NCI-H2171 treated with DMSO at 0.1 percent for 48 hours (cell line): ENCODE results near the gene PCCA.
A peak's percentile ranks its signal among the peaks of the same experiment; 100 is the strongest.
"Not testable (repeated sequence)": the region's sequence is repeated elsewhere in the genome, so short reads cannot be mapped to it uniquely, and the experiment has no call there.

Experiments used
- DNase-seq: peaks from one replicate; lab custom pipeline; 2025; lab: John Stamatoyannopoulos, UW

The PCCA gene

DNA sequence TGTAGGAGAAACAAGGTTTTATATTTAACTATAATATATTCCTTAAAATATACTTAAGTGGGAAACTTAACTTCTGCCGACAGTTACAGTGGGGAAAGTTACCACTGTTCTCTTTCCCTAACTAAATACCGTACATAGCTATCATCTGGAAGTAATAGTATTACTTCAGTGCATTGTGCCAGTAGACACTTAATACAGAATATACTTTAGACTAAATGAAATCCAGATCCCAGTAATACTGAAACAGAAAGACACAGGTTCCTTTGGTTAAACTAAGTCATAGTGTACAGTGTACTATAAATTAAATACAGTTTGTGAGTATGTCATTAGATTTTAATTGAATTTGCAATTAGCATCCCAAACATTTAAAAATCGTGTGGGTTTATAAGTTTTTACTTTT, 107.5 kb downstream of the PCCA start:
- no peak for DNase-seq

DNA sequence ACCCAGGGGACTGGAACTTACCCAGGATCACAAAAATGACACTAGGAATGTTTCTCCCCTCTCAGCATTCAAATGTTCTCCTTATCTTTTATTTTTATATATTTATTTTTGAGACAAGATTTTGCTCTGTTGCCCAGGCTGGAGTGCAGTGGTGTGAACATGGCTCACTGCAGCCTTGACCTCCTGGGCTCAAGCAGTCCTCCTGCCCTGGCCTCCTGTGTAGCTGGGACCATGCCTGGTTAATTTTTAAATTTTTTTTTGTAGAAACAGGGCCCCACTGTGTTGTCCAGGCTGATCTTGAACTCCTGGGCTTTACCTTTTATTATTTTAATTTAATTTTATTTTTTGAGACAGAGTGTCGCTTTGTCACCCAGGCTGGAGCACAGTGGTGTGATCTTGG, 108.2 kb downstream of the PCCA start:
- DNase-seq: no peak

DNA sequence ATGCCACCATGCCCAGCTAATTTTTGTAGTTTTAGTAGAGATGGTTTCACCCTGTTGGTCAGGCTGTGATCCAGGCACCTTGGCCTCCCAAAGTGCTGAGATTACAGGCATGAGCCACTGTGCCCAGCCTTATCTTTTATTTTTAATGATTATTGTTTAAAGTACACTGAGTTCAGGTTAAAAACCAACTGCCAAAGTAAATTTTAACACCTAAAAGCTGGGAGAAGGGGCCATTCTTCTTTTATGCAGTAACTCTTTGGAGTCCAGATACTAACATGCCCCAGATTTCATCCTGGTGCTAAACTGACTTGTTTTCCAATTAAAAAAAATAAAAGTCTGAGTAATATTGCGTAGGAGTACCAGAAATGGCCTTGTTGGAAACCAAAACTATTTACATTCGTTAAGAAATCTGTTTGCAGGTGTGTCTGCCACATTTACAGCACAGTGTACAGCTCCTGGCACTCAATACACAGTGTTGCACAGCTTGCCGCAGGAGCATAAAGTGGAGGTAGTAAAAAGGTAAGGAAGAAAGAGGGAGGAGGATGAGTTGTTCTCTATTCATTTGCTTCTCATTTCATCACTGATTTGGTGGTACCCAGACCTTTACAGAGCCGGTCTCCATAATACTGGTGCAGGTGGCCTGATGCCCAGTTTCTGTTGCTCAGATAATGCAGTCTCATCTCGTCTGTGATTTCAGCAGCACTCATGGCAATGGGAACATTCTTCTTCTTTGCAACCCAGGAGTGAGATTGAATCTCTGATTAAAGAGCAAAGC, 108.9 kb downstream of the PCCA start:
- DNase-seq: no peak

DNA sequence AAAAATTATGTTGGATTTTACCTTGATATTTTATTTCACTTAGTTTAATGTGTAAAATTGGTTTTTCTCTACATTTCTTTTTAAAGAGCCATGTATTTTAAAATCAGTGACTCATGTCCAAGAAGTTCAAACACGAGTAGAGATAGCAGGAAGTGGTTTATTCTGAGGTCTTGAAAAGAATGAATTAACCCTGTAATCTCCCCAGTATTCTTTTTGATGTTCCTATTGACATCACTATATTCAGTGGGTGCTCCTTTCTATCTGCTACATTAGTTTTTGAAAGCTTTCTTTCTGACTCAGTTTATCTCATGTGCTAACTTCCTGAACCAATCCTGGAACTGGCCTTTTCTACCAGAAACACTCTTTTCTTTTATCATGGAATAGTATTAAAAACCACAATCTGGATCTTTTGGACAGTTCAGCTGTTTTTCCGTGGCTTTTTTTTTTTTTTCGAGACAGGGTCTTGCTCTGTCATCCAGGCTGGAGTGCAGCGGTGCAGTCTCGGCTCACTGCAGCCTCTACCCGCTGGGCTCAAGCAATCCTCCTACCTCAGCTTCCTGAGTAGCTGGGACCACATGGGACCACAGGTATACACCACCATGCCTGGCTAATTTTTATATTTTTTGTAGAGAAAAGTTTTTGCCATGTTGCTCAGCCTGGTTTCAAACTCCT, 114.9 kb downstream of the PCCA start:
- no peak for DNase-seq

DNA sequence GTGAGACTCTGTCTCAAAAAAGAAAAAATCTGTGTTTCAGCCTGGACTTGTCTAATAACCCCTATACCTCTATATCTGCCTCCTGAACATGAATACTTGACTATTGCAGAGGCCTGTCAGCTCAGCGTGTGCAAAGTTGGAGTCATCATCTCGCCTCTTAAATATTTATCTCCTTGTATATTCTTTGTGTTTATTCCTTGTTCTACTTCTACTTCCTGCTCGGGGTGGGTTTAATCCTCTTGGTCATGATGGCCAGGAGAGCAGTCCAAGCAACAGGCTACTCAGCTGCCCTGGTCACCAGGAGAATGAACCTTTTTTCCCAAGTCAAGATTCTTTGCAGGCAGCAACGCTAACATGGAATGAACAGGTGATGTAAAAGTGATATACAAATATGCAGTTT, 119.1 kb downstream of the PCCA start:
- no peak for DNase-seq

DNA sequence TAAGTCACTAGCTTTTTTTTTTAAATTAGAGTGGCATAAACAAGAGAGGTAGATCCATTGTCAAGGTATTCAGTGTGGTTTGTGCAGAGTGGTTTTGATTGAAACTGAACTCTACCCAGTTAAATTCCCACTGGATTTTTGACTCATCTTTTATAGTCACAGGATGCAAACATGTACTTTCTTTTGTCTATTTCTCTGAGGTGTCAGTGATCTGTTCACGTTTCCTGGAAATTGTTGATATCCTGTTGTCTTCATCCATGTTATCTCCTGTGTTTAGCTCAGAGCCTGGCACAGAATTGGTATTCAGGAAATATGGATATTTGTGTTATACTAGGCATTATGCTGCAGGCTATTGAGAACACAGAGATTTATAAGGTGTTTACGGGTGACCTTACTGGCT, 119.7 kb downstream of the PCCA start:
- no peak for DNase-seq

DNA sequence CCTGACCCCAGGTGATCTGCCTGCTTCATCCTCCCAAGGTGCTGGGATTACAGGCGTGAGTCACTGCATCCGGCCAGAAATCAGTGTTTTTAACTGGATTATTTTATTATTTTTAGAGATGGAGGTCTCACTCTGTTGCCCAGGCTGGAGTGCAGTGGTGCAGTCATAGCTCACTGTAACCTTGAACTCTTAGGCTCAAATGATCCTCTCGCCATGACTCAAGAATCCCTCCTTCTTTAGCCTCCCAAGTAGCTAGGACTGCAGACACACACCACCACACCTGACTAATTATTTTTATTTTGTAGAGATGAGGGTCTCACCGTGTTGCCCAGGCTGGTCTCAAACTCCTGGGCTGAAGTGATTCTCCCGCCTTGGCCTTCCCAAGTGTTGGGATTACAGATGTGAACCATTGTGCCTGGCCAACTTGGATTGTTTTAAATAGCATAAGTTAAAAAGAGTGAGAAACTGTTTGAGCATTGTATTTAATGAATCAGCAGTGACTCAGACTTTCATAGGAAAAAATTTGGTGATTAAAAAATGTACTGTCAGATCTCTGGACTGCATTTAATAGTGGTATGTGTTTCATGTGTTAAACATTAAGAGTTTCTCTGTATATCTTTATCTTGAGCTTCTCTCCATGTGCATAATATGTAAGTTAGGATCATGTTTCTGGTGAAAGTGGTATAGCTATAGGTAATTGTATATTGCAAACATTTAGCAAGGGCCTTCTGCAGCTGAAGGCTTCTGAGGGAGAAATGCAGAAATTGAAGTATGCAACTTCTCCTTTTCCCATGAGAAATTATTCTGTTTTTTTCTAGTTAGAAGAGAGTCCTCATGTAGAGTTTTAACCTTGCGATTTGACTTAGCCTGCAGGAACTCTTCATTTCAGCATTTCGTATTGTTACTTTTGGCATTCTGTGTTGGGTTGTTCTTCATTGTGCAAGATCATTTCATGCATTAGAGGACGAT, 121.2 kb downstream of the PCCA start:
- no peak for DNase-seq

DNA sequence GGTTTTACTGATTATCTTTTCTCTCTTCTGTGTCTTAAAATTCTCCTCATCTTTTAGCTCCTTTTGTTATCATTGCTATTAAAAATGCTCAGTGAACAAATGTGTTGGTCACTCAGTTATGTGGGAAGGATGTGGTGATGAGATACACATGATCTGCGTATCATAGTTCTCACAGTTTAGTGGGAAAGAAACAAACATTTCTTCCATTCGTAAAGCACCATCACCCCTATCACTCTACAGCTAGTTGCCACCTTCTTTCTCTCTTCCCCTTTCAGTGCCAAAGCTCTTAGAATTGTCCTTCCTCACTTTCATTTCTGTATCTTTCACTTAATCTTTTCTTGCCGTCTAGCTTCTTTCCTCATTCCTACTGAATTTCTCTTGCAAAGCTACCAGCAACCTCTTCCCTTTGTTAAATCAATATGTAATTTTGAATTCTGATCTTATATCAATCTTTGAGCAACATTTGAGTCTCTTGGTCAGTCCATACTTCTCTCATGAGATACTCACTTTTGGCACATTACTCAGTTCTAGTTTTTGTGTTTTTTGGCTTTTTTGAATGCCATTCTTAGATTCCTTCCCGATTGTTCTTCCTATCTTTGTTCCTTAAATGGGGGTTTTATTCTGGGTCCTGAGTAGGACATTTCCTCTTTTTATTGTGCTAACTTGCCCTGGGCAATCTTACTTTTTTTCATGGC, 122.3 kb downstream of the PCCA start:
- DNase-seq: no peak

DNA sequence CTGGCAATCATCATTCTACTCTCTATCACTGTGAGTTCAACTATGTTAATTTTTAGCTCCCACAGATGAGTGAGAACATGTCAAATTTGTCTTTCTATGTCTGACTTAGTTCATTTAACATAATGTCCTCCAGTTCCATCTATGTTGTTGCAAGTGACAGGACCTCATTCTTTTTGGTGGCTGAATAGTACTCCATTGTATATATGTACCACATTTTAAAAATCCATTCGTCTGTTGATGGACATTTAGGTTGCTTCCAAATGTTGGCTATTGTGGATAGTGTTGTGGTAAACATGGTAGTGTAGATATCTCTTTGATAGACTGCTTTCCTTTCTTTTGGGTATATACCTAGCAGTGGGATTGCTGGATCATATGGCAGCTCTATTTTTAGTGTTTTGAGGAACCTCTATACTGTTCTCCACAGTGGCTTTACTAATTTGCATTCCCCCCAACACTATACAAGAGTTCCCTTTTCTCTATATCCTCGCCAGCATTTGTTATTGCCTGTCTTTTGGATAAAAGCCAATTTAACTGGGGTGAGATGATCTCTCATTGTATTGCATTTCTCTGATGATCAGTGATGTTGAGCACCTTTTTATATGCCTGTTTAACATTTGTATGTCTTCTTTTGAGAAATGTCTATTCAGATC, 124.1 kb downstream of the PCCA start:
- DNase-seq: no peak

DNA sequence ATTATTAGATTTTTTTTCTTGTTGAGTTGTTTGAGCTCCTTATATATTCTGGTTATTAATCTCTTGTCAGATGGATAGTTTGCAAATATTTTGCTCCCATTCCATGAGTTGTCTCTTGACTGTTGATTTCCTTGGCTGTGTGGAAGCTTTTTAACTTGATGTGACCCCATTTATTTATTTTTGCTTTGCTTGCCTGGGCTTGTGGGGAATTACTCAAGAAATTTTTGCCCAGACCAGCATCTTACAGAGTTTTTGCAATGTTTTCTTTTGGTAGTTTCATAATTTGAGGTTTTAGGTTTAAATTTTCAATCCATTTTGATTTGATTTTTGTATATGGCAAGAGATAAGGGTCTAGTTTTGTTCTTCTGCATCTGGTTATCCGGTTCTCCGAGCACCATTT, 124.7 kb downstream of the PCCA start:
- DNase-seq: no peak

DNA sequence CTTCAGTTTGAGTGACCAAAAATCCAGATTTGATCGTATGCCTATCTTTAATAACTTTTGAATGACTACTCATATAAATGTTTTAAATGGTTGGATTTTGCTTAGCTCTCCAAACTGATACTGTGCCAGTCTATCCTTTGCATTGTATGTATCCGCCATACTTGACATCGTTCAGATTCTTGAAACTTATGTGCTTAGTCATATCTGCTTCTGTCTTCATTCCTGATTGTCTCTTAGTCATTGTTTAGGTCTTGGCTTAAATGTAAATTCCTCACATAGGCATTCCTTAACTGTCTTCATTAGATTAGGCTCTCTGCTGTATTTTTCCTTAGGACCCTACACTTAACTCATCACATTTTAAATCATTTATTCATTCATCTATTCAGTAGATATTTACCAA, 126.0 kb downstream of the PCCA start:
- DNase-seq: no peak

DNA sequence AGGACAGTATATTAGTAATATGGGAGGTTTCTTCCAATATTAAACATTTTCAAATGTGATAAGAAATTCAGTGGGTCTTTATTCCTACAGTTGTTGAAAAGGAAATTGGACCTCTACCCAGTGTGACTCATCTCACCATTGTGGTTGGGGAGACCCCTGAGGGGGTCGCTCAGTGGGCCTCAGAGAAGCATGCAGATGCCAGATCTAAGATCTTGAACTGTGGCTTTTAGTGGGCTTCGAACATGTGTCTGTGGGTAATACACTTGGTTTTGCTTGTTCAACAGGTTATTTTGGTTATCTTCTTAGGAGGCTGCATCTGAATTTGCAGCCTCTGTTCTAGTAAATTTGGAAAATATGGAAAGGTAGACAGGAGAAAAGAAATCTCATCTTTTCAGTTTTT, 132.3 kb downstream of the PCCA start:
- DNase-seq: no peak

DNA sequence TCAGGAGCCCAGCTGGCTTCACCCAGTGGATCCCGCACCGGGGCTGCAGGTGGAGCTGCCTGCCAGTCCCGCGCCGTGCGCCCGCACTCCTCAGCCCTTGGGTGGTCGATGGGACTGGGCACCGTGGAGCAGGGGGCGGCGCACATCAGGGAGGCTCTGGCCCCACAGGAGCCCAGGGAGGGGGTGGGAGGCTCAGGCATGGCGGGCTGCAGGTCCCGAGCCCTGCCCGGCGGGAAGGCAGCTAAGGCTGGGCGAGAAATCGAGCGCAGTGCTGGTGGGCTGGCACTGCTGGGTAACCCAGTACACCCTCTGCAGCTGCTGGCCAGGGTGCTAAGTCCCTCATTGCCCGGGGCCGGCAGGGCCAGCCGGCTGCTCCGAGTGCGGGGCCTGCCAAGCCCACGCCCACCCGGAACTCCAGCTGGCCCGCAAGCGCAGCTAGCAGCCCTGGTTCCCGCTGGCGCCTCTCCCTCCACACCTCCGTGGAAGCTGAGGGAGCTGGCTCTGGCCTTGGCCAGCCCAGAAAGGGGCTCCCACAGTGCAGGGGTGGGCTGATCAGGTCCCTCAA, 135.2 kb downstream of the PCCA start:
- not testable (repeated sequence) for DNase-seq

DNA sequence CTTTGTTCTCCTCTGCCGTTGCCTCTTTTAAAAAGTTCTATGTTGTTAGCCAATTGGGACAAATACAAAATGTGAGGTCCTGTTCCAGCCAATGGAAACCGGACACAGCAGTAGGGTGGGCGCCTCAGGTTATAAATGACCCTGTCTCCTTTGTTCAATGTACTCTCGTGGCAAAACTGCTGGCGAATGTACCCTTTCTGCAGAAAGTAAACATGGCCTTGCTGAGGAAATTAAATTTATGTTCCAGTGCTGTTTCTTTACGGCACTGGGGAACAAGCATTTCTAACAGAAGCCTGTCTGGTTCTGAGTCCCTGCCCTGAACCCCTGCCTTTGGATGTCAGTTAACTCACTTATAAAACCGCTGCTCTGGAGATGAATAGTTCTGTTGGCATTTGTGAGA, 140.7 kb downstream of the PCCA start:
- DNase-seq: no peak

DNA sequence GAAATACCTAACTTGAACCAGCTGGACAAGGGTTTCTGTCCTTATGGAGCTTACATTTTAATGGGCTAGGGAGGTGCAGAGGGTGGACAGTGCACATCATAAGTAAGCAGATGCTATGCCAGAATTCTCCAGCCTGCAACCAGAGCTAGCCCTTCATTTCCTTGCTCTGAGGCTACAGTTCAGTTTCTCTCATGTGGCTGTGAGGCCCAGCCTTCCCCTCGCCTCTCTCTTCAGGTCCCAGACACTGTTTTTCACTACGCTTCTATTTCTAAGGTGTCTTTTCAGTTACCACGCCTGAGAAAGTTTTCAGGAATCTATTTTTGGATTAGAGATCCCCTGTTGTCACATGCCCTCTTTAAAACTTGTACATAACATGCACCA, 141.9 kb downstream of the PCCA start:
- no peak for DNase-seq

DNA sequence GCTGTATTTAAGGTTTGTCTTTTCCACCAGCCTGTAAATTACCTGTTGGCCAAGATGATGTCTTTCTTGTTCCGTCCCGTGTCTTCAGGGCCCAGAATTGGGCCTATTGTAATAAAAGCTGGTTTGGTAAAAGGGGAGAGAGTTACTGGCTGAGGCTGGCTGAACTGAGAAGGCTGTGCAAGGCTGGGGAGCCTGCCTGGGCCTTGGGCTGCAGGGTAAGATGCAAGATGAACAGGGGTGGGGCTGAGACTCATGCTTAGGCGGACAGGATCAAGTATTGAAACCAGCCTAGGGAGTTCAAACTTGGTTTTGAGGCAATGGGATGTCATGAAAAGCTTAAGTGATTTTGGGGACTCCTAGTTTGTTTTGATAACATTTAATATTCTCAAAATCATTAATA, 142.3 kb downstream of the PCCA start:
- DNase-seq: no peak

DNA sequence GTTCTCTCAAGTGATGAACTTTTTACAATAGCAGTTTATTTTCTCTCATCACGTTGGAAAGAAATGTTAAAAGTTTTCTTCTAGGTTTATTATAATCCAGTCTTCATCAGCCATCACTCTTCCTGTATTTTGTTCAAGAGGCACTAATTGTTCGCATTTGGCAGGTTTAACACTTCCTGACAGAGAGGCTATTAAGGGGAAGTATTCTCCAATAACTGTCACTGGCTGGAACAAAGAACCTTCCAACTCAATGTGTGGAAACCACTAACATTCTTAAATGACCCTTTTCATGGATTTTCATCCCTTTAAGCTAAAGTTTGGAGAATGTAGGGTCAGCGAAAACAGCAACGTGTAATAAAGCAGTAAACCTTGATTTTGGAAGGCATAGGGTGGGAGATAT, 145.1 kb downstream of the PCCA start:
- DNase-seq: no peak

DNA sequence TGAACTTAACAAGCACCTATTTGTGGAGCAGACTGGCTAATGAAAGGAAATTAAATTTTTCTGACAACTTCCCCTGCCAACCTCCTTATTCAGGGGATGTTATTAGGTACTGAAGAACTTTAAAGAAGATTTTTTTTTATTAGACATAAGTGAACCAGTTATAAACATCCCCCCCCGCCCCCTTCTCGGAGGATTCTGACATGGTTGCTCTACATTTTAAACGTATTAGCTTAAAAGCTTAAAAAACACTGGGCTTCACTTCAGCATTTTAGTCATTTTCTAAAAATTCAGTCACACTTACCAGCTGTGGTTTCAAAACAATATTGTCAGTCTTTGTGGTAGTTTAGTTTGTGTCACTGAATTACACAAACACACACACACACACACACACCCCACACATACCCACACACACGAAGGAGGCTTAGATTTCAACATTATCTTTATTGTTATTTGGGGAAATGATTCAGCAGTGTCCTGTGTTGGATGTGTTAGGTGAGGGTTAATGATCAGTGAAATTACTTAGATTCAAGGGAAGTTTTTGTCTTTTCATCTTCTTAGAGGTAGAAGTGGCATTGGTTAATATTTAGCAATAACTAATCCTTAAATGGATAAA, 145.7 kb downstream of the PCCA start:
- no peak for DNase-seq

DNA sequence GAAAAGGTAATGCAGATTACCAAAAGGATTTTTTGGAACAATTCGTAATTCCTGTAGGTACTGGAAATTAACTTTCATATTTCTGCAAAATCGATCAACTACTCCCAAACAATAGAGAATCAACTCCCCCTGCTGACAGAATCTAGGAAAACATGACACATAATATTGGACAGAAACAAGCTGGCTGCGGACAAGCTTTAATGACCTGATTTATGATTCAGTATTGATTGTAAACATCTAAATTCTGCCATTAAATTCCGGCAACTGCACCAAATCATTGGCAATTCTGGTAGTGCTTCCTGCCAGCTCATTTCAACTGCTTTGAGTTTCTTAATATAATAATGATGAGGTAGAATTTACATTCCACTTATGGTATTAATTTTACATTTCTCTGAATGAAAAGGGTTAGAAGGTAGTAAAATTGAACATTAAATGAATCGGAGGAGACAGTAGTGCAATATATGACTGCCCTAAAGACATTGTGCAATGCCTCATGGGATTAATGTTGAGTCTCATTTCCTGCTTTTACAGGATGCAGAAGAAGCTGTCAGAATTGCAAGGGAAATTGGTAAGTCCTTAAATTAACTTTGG, 146.5 kb downstream of the PCCA start:
- peak; percentile 70 for DNase-seq

DNA sequence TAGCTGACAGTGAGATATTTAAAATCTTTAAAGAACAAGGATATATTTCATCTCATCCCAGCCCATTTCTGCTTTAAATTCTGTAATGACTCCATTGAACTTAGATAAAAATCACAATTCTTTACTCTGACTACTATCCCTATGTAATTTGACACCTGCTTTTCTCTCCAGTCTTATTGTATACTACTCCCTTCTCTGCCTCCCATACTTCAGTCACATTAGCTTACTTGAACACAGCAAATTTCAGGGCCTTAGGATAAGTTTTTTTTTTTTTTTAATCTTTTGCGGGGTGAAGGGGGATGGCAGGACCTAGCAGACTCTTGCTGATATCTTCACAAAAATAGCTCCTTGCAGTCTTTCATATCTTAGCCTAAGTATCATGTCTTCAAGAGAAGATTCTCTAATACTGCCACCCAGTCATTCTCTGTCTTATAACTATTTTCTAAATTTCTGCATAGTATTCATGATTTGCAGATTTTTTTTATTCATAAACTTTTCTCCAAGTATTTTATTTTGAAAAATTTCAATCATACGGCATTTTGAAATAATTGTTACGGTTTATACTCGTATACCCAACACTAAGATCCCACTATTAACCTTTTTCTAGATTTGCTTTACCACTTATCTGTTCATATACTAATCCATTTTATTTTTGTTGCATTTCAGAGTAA, 151.4 kb downstream of the PCCA start:
- DNase-seq: peak; percentile 20
